HG03521 (cell line): ENCODE measurements around the gene P3H4.

Experiments used
- ATAC-seq: cut with Tn5 transposase; IDR thresholded peaks from one replicate; pipeline ENCODE4 v1.9.1; 2021; ENCODE audit warnings: mild to moderate bottlenecking, moderate library complexity; ENCODE audit not compliant: unreplicated experiment

The P3H4 gene

DNA sequence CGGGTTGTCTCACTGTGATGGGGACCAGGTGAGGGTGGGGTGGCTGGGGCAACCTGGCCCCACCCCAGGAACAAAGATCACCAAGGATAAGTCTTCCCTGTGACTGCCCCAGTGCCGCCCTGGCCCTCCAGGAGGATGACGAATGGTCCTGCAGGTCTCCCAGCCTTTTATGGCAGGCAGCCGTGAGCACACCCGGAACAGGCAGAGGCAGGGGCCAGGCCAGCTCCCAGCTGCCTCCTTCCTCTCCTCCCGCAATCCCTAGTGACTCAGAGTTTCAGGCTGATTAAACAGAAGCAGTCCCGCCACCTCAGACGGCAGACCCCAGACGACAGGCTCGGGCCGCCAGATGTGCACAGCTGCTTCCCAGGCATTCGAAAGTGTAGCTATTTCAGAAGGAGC is 38.6 kb downstream of the P3H4 start:
- no peak for ATAC-seq

DNA sequence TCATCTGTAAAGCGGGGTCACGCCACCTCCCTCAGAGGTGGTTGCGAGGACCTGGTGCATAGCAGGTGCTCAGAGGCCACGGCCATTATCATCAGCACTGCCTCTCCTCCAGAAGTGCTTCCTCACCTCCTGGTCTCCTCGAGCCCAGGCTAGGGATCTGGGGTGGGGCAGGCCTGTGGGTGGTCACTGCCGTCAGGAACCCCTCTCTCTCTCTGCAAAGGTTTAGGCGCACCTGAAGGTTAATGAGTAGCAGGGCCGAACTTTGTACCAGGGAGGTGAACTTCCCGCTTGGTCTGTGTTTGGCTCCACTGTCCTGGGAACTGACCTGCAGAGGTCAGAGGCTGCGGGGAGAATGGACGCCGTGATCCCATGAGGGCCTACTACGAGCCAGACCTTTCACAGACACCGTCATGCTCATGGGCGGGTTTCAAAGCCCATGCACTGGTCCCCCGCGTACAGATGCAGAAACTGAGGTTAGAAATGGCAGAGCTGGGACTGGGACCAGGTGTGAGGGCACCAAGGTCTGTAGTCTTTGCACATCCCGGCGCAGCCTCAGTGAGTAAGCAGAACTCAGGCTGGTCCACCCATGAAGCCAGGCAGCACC is 39.1 kb downstream of the P3H4 start:
- no peak for ATAC-seq

DNA sequence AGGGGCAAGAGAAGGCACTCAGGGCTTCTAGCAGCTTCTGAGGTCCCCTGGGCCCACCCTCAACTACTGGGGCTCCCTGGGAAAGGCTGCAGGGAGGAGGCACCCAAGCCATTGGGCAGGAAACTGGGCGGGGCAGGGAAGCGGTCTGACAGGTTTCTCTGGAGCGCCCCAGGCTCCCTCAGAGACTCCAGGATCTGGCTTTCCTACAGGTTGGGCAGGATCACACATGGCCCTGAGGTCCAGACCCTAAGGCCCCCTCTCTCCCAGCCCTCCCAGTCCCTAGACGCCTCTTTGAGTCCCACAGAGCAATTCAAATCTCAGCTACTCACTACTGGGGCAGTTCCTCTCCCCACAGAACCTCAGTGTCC is 39.5 kb downstream of the P3H4 start:
- ATAC-seq: no peak

DNA sequence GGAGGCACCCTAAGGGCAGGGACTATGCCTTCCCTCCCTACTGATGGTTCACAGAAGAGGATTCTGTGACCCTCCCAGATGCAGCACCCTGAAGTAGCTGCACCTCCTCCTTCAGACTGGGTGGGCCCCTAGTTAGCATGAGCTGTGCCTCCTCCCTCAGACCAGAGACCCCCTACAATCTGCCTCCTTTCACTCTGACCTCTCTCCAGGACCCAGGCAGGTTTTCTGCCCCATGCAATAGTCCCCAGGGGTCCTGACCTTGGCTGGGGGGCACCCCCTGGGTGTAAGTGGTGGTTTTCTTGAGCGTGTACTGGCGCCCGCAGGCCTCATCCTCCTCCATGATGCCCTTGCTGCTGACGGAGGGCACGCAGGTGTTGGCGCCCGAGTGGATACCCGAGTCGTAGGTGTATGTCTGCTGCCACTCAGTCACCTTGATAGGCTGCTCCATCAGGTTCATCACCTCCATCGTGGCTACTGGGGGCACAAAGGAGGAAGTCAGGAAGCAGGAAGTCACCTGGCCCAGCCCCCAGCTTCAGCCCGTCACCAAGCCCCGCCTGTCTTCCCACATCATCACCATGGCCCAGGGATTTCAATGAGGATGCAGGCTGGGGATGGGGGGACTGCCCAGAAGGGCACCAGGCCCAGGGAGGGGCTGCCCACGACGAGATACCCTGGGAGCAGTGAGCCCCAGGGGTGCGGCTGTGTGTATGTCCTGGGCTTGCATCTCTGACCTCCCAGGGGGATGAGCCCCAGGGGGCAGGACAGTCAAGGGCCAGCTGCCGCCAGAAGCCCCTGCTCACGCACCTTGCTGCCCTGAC is 40.2 kb downstream of the P3H4 start:
- ATAC-seq: no peak

DNA sequence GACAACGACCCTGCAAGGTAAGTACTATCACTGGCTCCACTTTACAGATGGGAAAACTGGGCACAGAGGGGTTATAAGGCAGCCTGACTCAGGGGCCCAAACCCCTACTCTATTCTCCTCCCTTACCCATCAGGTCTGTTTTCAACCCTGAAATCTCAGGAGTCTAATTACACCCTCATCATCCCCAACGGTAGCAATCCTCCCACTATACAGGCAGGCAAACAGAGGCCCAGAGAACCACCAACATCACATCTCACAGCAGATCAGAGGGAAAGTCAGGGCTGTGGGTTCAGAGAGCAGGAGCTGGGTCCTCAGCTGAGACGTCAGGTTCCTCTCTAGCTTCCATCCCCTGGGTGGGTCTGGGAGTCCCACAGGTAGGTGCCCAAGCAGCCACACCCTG is 41.8 kb downstream of the P3H4 start:
- no peak for ATAC-seq

DNA sequence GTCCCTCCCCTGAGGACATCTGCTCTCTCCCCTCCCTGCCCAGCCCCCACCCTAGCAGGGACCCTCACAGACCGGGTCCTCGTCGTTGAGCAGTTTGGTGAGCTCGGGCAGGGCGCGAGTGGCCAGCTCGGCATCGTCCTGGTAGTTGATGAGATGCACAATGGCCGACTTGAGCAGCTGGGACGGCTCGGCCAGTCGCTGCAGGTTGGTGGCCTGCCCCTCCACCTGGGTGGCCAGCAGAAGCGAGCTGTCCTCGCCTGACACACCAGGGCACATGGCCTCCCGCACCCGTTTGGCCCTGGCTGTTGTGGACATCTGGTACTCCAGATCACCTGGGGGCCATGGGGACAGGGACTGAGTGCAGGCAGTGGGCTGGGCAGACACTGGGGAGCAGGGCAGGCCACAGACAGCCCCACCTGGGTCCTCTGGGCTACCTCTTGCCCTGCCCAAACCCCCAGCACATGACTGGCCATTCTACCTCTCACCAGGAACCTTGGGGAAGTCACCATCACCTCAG is 42.3 kb downstream of the P3H4 start:
- no peak for ATAC-seq

DNA sequence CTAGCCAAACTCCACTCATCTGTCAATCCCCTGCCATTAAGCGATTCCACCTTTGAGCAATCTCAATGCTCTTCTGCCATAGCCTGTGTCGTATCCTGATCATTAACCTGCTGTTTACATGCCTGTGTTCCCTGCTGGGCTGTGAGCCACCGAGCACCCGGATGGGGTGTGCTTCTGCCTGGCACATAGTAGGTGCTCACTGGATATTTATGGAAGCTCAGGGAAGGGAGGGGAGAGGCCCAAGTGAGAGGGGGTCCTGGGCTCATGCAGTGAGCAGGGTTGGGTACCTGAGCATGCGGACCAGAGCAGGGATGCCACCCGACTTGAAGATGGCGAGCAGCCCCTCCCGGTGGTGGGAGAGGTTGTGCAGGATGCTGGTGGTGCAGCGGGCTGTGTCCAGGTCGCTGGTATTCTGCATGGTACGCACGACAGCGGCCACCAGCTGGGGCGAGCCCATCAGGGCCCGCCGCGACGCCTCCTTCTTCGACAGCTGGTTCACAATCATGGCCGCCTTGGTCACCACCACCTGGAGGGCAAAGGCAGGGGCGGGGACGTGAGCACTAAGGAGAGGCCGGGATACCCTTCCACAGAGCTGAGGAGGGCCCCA is 43.0 kb downstream of the P3H4 start:
- no peak for ATAC-seq

DNA sequence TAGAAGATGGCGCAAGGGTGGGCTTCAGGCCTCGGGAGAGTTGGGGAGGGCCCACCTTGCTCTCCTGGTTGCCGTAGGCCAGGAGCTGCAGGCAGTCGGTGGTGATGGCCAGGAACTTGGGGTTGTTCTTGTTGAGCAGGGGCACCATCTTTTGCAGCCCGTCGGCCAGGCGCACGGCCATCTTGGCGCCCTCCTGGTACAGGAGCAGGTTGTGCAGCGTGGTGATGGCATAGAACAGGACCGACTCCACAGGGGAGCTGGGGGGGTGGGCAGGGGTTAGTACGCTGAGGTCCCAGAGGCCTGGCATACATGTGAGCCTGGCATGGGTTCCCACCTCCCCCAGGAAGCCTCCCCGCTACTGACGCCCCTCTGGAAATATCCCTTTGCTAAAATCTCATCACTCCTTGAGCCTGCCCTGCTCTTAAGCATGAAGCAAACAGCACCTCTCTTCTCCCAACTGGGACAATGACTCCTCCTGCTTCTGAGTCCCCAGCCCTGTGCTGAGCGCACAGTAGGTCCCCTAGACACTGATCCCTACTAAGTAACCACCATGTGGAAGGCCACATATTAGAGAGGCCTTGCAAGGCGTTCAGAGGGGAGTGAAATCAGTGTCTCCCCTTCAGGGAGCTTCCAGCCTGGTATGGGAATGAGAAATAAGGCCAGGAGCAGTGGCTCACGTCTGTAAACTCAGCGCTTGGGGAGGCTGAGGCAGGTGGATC is 44.3 kb downstream of the P3H4 start:
- no peak for ATAC-seq

DNA sequence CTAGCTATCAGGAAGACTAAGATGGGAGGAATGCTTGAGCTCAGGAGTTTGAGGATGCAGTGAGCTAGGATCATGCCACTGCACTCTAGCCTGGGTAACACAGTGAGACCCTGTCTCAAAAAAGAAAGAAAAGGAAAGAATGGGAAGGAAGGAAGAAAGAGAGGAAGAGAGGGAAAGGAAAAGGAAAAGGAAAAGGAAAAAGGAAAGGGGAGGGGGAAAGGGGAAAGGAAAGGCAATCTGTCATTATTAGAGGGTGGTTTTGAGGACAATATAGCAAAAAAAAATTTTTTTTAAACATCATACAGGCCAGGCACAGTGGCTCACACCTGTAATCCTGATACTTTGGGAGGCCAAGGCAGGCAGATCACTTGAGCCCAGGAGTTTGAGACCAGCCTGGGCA is 45.6 kb downstream of the P3H4 start:
- ATAC-seq: no peak

DNA sequence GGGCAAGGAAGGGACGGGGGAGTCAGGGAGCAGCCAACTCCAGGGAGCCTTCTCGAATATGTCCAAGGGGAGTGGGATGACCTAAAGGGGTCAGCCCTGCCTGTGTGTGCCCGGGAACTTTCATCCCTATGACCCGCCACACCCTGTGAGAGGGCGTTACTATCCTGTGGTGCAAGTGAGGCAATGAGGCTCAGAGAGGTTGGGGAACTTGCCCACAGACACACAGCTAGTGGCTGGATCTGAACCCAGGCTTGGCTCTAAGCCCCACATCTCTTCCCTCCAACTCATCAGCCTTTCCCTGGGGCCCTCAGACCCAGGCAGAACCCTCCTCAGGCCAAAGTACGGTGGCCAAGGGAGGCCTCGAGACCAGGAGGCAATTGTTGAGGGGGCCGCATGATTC is 48.4 kb downstream of the P3H4 start:
- no peak for ATAC-seq

DNA sequence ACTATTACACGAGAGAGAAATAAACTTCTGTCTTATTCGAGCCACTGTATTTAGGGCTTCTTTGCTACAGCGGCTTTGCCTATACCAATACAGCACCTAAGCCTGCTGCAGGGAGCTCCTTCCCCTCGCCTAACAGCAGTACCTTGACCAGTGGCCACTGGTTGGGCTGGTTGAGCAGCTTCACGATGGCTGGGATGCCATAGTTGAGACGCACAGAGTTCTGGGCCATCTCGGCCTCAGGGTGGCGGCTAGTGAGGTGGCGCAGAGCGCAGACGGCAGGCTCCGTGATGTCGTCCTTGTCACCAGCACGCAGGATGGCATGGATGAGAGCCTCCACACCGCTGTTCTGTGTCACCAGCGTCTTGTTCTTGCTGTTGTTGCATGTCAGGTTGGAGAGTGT is 48.9 kb downstream of the P3H4 start:
- ATAC-seq: no peak

DNA sequence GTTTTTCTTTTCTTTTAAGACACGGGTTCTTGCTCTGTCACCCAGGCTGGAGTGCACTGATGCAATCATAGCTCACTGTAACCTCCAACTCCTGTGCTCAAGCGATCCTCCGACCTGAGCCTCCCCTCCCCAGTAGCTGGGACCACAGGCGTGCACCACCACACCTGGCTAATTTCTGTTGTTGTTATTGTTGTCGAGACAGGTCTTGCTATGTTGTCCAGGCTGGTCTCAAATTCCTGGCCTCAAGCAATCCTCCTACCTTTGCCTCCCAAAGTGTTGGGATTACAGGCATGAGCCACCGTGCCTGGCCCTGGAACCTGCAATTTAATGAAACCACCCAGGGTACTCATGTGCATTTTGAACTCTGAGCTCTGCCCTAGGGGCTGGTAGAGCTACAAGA is 49.4 kb downstream of the P3H4 start:
- ATAC-seq: no peak

DNA sequence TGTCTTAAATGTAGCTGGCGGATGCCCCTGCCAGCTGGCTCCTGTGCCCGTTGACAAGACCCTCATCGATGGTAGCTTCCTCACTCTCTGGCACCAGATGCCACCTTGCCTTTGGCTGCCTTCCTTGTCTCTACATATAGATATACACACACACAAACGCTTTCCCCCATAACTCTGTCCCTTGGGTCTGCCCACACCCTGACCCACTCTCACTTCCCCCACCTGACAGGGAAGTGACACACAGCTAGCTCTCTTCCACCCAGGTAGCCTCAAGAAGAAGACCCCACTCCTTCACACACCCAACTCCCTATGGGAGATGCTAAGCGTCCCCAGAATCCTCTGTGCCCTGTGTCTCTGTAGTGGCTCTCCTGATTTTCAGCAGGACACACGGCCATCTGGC is 50.9 kb downstream of the P3H4 start:
- no peak for ATAC-seq

DNA sequence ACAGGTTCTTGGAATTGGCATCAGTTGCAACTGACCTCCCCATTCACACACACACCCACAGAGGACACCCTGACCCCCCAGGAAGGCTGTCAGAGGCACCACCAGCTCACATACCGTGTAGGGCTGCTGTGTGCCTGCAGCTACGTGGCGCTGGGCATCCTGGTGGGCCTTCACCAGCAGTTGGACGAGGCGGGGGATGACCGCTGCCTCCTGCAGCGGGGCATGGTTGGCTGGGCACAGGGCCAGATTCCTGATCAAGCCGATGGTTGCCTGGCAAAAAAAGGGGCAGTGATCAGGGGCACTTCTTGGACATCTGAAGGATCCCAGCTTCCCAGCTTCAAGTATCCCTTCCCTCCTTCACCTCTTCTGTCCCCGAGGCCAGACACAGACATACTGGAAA is 53.1 kb downstream of the P3H4 start:
- ATAC-seq: no peak

DNA sequence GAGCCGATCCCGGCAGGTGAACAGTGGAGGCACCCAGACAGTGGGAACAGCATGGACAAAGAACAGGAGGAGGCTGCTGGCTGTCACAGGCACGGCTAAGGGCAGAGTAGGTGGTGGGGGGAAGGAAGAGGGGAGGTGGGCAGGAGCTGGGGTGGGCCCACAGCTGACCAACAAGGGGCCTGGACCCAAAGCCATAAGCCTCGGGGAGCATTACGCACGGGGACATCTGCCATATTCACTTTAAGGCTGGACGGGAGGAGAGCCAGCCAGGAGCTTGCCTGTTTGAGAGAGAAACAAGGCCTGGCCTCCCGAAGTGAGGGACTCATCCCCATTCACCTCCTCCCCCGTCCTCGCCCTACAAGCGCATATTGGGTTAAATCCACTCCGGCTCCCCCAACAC is 57.7 kb downstream of the P3H4 start:
- ATAC-seq: no peak
